Activated effector memory CD4-positive, alpha-beta T cell treated with Interleukin-2 at 50 U/mL for 16 hours (primary cell): ENCODE measurements around the gene THRB.

Source experiments
- DNase-seq: peaks from one replicate; pipeline ENCODE4 v3.0.0-alpha.2; 2020

Gene THRB

GRCh38 chr3:24300949-24301348 lies 193.7 kb downstream of the THRB start:
- DNase-seq: no peak

- no peak for DNase-seq
These were observed 194.6 kb downstream of the THRB start for GRCh38 chr3:24299806-24300626.

GRCh38 chr3:24299246-24299805 lies 195.3 kb downstream of the THRB start:
- DNase-seq: no peak

GRCh38 chr3:24296441-24297205 lies 198.0 kb downstream of the THRB start:
- DNase-seq: no peak

GRCh38 chr3:24294150-24294549 lies 200.5 kb downstream of the THRB start:
- no peak for DNase-seq

GRCh38 chr3:24291646-24292045 lies 203.0 kb downstream of the THRB start:
- no peak for DNase-seq

- DNase-seq: no peak
These were observed 204.1 kb downstream of the THRB start for GRCh38 chr3:24290596-24290995.

GRCh38 chr3:24288496-24289236 lies 206.0 kb downstream of the THRB start:
- DNase-seq: no peak

- DNase-seq: no peak
These were observed 206.7 kb downstream of the THRB start for GRCh38 chr3:24287755-24288450.

GRCh38 chr3:24286405-24286804 lies 208.2 kb downstream of the THRB start:
- no peak for DNase-seq

- no peak for DNase-seq
These were observed 216.1 kb downstream of the THRB start for GRCh38 chr3:24278543-24278942.

GRCh38 chr3:24273491-24273890 lies 221.2 kb downstream of the THRB start:
- no peak for DNase-seq

- no peak for DNase-seq
These were observed 221.8 kb downstream of the THRB start for GRCh38 chr3:24272875-24273274.

GRCh38 chr3:24272408-24272807 lies 222.2 kb downstream of the THRB start:
- no peak for DNase-seq

GRCh38 chr3:24271228-24271627 lies 223.4 kb downstream of the THRB start:
- DNase-seq: no peak

GRCh38 chr3:24270744-24271143 lies 223.9 kb downstream of the THRB start:
- no peak for DNase-seq

GRCh38 chr3:24270204-24270691 lies 224.4 kb downstream of the THRB start:
- DNase-seq: no peak

GRCh38 chr3:24264748-24265158 lies 229.9 kb downstream of the THRB start:
- DNase-seq: no peak

- no peak for DNase-seq
These were observed 230.6 kb downstream of the THRB start for GRCh38 chr3:24264011-24264410.

GRCh38 chr3:24263069-24263668 lies 231.5 kb downstream of the THRB start:
- DNase-seq: no peak

- DNase-seq: no peak
These were observed 233.1 kb downstream of the THRB start for GRCh38 chr3:24261521-24261920.
